Sigmoid colon (tissue), 3 donors: ENCODE results near the gene MTURN.

Experiments
- CTCF ChIP-seq, 4 experiments: fragments of 450-650 bp in 3 of 4; fragments of 200-600 bp in 1 of 4; IDR thresholded peaks; one replicate each; pipeline ENCODE4 v1.5.1; 2016 to 2019; ENCODE audit warnings: antibody characterized with exemption in 4 of 4, mild to moderate bottlenecking in 3 of 4, moderate library complexity in 2 of 4
- POLR2A ChIP-seq, 2 donors: fragments of 450-650 bp; IDR thresholded peaks; one replicate each; pipeline ENCODE4 v1.6.1; 2016; ENCODE audit warnings: antibody characterized with exemption in 2 of 2, mild to moderate bottlenecking in 2 of 2, moderate library complexity in 2 of 2

- no peak for TF ChIP-seq CTCF (IDR thresholded peaks at IDR 0.05)
- TF ChIP-seq POLR2A (IDR thresholded peaks at IDR 0.05), result no peak
Observed at GRCh38 chr7:30201161-30201666, 66.4 kb downstream of the MTURN start.
